Stomach smooth muscle (tissue), 2 donors: ENCODE results near the gene CHRNA5.
"Not testable (repeated sequence)": the region's sequence is repeated elsewhere in the genome, so short reads cannot be mapped to it uniquely, and the experiment has no call there.

Experiments used
- H3K27ac ChIP-seq: one replicate; pipeline ENCODE4 v1.7.0; 2013; ENCODE audit warnings: mild to moderate bottlenecking, low read length, inconsistent platforms
- H3K27me3 ChIP-seq, 2 donors: one replicate each; pipeline ENCODE4 v1.7.0; 2013; ENCODE audit warnings: low read length in 2 of 2; ENCODE audit not compliant: insufficient read depth in 2 of 2, control insufficient read depth in 1 of 2
- H3K36me3 ChIP-seq, 2 donors: one replicate each; pipeline ENCODE4 v1.7.0; 2013; ENCODE audit warnings: low read length in 2 of 2; ENCODE audit not compliant: control insufficient read depth in 2 of 2, insufficient read depth in 2 of 2
- H3K4me1 ChIP-seq: one replicate; pipeline ENCODE4 v1.7.0; 2013; ENCODE audit warnings: low read length; ENCODE audit not compliant: control insufficient read depth, insufficient read depth
- H3K4me3 ChIP-seq, 2 donors: one replicate each; pipeline ENCODE4 v1.7.0; 2013; ENCODE audit warnings: low read length in 2 of 2
- H3K9ac ChIP-seq, 2 donors: one replicate each; pipeline ENCODE4 v1.7.0; 2013; ENCODE audit warnings: low read length in 2 of 2, mild to moderate bottlenecking in 1 of 2
- H3K9me3 ChIP-seq, 2 donors: one replicate each; pipeline ENCODE4 v1.7.0; 2013; ENCODE audit warnings: low read length in 2 of 2; ENCODE audit not compliant: control insufficient read depth in 2 of 2
- donor health status: healthy.
- donor health status: Pancreatic carcinoma.

CHRNA5 gene

DNA sequence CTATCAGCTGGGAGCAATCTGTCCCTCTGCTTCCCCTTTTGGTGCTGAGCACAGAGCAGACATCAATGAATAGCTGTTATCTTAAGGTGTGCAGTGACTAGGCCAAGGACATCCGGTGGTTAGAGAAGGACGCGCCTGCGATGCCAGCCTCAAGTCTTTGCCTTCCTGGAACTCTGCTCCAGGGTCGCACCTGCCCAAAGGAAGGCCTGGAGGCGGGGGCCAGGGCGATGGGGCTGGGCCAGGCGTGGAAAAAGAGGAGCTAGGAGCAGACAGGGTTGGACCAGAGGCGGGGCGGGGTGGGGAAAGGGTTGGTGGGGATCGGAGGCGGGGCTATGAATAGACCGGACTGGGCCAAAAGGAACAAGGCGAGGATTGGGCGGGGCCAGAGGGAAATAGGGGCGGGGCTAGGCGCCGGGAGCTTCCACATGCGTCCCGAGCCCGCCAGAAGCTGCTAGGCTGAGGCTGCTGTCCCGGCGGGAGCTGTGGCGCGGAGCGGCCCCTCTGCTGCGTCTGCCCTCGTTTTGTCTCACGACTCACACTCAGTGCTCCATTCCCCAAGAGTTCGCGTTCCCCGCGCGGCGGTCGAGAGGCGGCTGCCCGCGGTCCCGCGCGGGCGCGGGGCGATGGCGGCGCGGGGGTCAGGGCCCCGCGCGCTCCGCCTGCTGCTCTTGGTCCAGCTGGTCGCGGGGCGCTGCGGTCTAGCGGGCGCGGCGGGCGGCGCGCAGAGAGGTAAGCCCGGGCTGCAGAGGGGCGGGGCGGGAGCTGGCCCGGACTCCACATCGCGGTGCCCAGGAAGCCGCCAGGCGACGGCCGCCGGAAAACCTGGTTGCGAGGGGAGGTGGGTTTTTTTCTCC is at the start of gene CHRNA5:
TSS of gene CHRNA5 (plus strand) at position 424 of the 854 bp plus-strand sequence. CDS start at position 624, 200 bp downstream.
- Histone ChIP-seq H3K36me3 (no peaks in the 10 kb centered on the region), H3K4me1 (peaks cover 9% of the 10 kb centered on the region), H3K27me3 (no peaks in the 10 kb centered on the region), H3K9ac (peak within 1 kb of the TSS; percentile 51 to 59), H3K27ac (no peak within 1 kb of the TSS), H3K4me3 (peak within 1 kb of the TSS; percentile 63 to 77), H3K9me3 (no peaks in the 10 kb centered on the region)

GRCh38 chr15:78520035-78520434 is 45.3 kb upstream of the CHRNA5 start:
- H3K4me3 ChIP-seq, H3K9me3 ChIP-seq, H3K9ac ChIP-seq, H3K4me1 ChIP-seq, H3K27ac ChIP-seq, H3K27me3 ChIP-seq, H3K36me3 ChIP-seq: not testable (repeated sequence)

DNA sequence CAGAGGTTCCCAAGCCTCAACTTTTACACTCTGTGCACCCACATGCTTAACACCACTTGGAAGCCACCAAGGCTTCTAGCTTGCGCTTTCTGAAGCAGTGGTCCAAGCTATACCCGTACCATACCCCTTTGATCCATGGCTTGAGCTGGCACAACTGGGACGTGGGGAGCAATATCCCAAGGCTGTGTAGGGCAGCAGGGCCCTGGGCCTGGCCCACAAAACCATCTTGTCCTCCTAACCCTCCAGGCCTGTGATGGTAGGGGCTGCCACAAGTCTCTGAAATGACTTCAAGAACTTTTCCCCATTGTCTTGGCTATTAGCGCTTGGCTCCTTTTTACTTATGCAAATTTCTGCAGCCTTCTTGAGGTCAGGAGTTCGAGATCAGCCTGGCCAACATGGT is 41.1 kb upstream of the CHRNA5 start:
- Histone ChIP-seq H3K27me3 (no peaks in the 10 kb centered on the region), H3K9me3 (no peaks in the 10 kb centered on the region), H3K9ac (no peak overlapping the region), H3K36me3 (peaks cover 0 to 4% of the 10 kb centered on the region in 2 donors), H3K4me1 (no peaks in the 10 kb centered on the region), H3K27ac (no peak overlapping the region), H3K4me3 (no peak overlapping the region)

DNA sequence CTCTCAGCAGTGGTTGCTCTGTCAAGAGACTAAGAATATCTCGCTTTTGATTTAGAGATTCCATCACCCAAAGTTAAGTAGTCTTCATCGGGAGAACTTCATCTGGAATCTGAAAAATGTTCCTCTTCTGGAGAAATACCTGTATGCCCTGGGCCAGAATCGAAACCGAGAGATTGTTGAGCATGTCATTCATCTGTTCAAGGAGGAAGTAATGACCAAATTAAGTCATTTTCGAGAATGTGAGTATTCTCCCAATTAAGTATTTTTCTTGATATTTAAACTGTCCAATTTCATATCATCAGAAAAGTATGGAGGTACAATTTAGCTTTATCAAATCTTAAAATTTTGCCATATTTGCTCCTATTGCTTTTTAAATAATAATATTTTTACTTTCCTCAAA is 38.0 kb upstream of the CHRNA5 start:
- no peak overlapping the region for H3K27ac ChIP-seq
- H3K9me3 ChIP-seq: no peaks in the 10 kb centered on the region
- H3K4me3 ChIP-seq: no peak overlapping the region
- H3K9ac ChIP-seq: no peak overlapping the region
- H3K27me3 ChIP-seq: no peaks in the 10 kb centered on the region
- H3K4me1 ChIP-seq: no peaks in the 10 kb centered on the region
- peaks cover 0 to 2% of the 10 kb centered on the region in 2 donors for H3K36me3 ChIP-seq

- no peaks in the 10 kb centered on the region for H3K36me3 ChIP-seq
- no peak overlapping the region for H3K4me3 ChIP-seq
- no peaks in the 10 kb centered on the region for H3K27me3 ChIP-seq
- H3K9ac ChIP-seq: no peak overlapping the region
- no peaks in the 10 kb centered on the region for H3K9me3 ChIP-seq
- H3K27ac ChIP-seq: no peak overlapping the region
- H3K4me1 ChIP-seq: no peaks in the 10 kb centered on the region
Observed at GRCh38 chr15:78533331-78533730, 32.0 kb upstream of the CHRNA5 start.

DNA sequence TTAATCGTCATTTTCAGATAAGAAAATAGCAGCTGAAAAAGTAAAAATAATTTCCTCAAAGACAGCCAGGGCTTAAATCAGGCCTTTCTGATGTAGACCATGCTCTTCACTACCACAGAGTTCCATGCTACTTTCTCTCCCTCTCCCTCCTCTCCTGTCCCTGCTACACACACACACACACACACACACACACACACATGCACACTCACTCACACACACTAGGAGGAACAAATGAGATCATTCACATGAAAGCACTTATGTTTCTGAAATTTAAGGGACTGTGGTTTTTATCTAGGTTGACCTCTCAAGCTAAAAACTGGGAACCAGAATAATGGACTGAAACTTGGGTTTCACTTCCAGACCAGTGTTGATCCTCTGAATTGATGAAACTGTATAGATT is 29.2 kb upstream of the CHRNA5 start:
- Histone ChIP-seq H3K4me1 (peaks cover 3% of the 10 kb centered on the region), H3K4me3 (no peak overlapping the region), H3K9me3 (no peaks in the 10 kb centered on the region), H3K27me3 (no peaks in the 10 kb centered on the region), H3K36me3 (no peaks in the 10 kb centered on the region), H3K27ac (no peak overlapping the region), H3K9ac (no peak overlapping the region)

GRCh38 chr15:78537266-78537905 is 27.9 kb upstream of the CHRNA5 start:
- H3K36me3 ChIP-seq: peaks cover 0 to 2% of the 10 kb centered on the region in 2 donors
- no peak overlapping the region for H3K4me3 ChIP-seq
- H3K4me1 ChIP-seq: peaks cover 5% of the 10 kb centered on the region
- H3K27me3 ChIP-seq: no peaks in the 10 kb centered on the region
- no peaks in the 10 kb centered on the region for H3K9me3 ChIP-seq
- no peak overlapping the region for H3K9ac ChIP-seq
- no peak overlapping the region for H3K27ac ChIP-seq

DNA sequence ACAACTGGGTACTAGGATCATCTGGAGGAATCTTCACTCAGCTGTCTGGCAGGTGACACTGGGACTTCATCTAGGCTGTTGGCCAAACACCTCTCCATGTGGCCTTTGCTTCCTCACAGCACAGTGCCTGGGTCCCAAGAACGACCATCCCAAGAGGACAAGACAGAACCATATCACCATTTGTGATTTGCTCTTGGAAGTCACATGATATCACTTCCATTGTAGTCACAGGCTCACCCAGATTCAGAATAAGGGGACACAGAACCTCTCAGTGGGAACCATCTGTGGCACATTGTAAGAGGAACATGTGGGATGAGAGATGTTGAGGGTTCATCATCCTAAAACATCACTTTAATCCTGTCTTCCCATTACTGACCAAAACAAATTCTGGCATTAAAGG is 27.0 kb upstream of the CHRNA5 start:
- no peak overlapping the region for H3K27ac ChIP-seq

GRCh38 chr15:78539464-78540140 is 25.7 kb upstream of the CHRNA5 start:
- peak overlapping the region; percentile 95 to 96 for H3K9ac ChIP-seq
- not testable (repeated sequence) for H3K27me3 ChIP-seq

More for the DNA sequence above, 27.0 kb upstream of the CHRNA5 start:
- H3K4me1 ChIP-seq: peaks cover 5% of the 10 kb centered on the region
- H3K36me3 ChIP-seq: peaks cover 4 to 9% of the 10 kb centered on the region in 2 donors
- no peak overlapping the region for H3K9ac ChIP-seq
- H3K9me3 ChIP-seq: no peaks in the 10 kb centered on the region
- no peaks in the 10 kb centered on the region for H3K27me3 ChIP-seq
- H3K4me3 ChIP-seq: no peak overlapping the region

DNA sequence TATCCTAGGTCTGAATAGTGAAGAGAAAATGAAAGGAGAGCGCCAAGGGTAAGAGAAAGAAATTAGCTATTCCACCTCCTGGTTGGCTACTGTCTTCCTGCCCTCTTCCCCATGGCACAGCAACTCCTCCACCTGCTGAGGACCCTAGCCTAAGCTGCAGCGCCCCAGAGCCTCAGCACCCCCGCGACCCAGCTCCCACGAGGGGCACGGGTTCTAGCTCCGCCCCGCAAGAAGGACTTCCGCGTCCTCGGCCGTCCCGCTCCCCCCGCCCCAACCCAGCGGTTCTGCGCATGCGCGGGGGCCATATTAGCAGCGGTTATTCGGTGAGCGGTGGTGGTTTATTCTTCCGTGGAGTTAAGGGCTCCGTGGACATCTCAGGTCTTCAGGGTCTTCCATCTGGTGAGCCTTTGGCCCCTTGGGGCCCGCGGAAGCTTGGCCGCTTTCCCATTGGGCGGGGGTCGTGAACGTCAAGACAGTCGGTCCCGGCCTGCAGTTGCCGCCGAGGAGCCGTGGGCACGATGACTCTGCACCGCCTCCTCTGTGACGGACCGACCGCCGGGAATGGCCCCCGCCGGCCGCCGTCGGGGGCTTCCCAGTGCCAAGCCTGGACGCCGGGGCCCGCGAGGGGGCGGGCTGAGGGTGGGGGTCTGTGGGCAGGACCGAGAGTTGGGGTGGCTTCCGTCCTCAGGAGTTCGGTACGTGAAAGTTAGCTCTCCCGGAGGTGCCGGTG is 25.0 kb upstream of the CHRNA5 start, which contains the start of gene PSMA4:
TSS of gene PSMA4 (plus strand) at position 304 of the 730 bp plus-strand sequence. CDS start 1,484 bp downstream, outside the sequence.
- H3K4me3 ChIP-seq: peak within 1 kb of the TSS; percentile 95 to 99
- H3K4me1 ChIP-seq: peaks cover 5% of the 10 kb centered on the region

More at GRCh38 chr15:78539464-78540140, 25.7 kb upstream of the CHRNA5 start:
- not testable (repeated sequence) for H3K9me3 ChIP-seq, H3K4me1 ChIP-seq
- Histone ChIP-seq H3K36me3 (peaks cover 5 to 10% of the 10 kb centered on the region in 2 donors), H3K27ac (peak overlapping the region; percentile 93), H3K4me3 (peak overlapping the region; percentile 95 to 99)

More for the DNA sequence above, 25.0 kb upstream of the CHRNA5 start, which contains the start of gene PSMA4:
- Histone ChIP-seq H3K27me3 (no peaks in the 10 kb centered on the region), H3K36me3 (peaks cover 12 to 13% of the 10 kb centered on the region in 2 donors), H3K9ac (peak within 1 kb of the TSS; percentile 95 to 96), H3K9me3 (no peaks in the 10 kb centered on the region), H3K27ac (peak within 1 kb of the TSS; percentile 93)
